T-helper 17 cell (primary cell): ENCODE results near the gene TPBGL. TPM values are rescaled to one million over a fixed set of nuclear protein-coding genes. Genes with fewer than 3 reads are reported as not detected.

Experiments
- ATAC-seq: fragments of 150-1000 bp; cut with Tn5 transposase; 2 replicates; pipeline ENCODE4 v1.10.0; 2021; ENCODE audit warnings: mild to moderate bottlenecking, moderate library complexity
- DNase-seq, 3 donors: peaks; one replicate each; pipeline versions ENCODE4 v3.0.0 to v3.0.0-alpha.2; 2020 to 2021
- H3K9me3 ChIP-seq: one replicate; pipeline ENCODE4 v1.7.0; 2013; ENCODE audit warnings: low read length, mild to moderate bottlenecking; ENCODE audit not compliant: control insufficient read depth, poor library complexity, severe bottlenecking
- H3K27ac Mint-ChIP-seq: one replicate; pipeline ENCODE4 v1.8.0; 2022; ENCODE audit warnings: mild to moderate bottlenecking, moderate library complexity, mixed read lengths
- H3K27me3 Mint-ChIP-seq: one replicate; pipeline ENCODE4 v1.8.0; 2022; ENCODE audit warnings: mixed read lengths
- H3K36me3 Mint-ChIP-seq: one replicate; pipeline ENCODE4 v1.8.0; 2022; ENCODE audit warnings: low read depth, mixed read lengths
- H3K4me1 Mint-ChIP-seq: one replicate; pipeline ENCODE4 v1.8.0; 2022; ENCODE audit warnings: mild to moderate bottlenecking, mixed read lengths
- H3K4me3 Mint-ChIP-seq: one replicate; pipeline ENCODE4 v1.8.0; 2022; ENCODE audit warnings: mild to moderate bottlenecking, moderate library complexity, mixed read lengths
- total RNA-seq, 4 donors: library from RNA in 2 of 4; stranded (reverse) in 2 of 4; gene quantifications; one replicate each; pipeline ENCODE4 v1.2.3 and lab custom pipeline; 2022 to 2026

The TPBGL gene
- total RNA-seq, 2 donors from 2014 or later = 0.42 to 0.60 TPM

DNA sequence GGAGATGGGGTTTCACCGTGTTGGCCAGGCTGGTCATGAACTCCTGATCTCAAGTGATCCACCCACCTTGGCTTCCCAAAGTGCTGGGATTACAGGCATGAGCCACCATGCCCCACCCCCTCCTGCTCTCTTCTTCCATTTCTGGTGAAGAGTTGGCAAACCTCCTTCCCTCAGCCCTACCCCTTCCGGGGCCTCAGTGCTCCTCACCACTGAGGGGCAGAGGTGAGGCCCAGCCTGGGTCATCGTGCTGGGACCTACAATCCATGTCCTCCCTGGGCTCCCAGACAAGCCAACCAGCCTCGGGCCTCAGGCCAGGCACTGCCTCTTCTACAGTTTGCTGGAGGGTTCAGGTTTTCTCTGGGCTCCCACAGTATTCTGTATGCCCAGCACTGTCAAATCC lies 14.8 kb upstream of the TPBGL start:
- Mint-ChIP-seq H3K27me3 (peaks cover 12% of the 10 kb centered on the region), H3K36me3 (peaks cover 2% of the 10 kb centered on the region), H3K4me1 (no peaks in the 10 kb centered on the region), H3K4me3 (no peak overlapping the region), H3K27ac (no peak overlapping the region)
- ATAC-seq = no peak
- no peaks in the 10 kb centered on the region for H3K9me3 ChIP-seq
- no peak for DNase-seq

DNA sequence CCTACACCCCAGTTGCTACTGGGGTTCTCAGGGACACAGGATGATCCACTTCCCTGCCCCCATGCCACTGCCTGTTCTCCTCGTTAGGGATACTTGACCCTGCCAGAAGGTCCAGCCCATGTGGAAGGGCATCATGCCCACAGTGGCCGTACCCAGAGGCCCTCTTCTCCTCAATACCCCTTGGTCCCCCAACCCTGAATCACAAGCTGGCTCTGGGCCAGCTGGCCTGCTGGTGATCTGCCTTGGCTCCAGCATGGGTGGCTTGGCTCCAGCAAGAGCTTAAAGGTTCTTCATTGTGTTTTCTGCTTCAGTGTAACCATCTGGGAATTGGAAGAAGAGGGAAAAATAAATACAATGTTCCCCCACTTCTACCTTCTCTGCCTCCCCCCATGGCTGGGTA lies 11.1 kb upstream of the TPBGL start:
- Mint-ChIP-seq H3K27me3 (peaks cover 19% of the 10 kb centered on the region), H3K36me3 (peaks cover 2% of the 10 kb centered on the region), H3K4me3 (no peak overlapping the region), H3K4me1 (no peaks in the 10 kb centered on the region), H3K27ac (no peak overlapping the region)
- no peak for DNase-seq
- ATAC-seq = no peak
- no peaks in the 10 kb centered on the region for H3K9me3 ChIP-seq

DNA sequence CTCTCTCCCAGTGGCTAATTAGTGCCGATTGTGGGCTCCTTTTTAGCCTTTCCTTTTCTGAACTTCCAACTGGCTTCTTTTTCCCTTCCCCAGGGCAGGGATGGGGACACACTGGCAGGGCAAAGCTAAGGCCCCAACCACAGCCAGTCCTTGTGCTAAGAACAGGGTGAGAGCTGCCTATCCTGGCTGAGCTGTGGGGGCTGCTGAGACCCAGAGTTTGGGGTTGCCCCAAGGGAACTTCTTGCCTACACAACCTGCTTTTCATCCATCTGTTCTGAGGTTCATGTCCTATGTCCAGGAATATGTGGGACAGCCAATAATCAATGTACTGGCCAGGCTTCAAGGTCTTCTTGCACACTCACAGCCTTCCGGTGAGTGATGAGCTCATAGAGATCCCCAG lies 10.0 kb upstream of the TPBGL start:
- peaks cover 19% of the 10 kb centered on the region for H3K27me3 Mint-ChIP-seq
- H3K9me3 ChIP-seq = no peaks in the 10 kb centered on the region
- no peaks in the 10 kb centered on the region for H3K4me1 Mint-ChIP-seq
- H3K27ac Mint-ChIP-seq = no peak overlapping the region
- no peak for DNase-seq
- H3K4me3 Mint-ChIP-seq = no peak overlapping the region
- H3K36me3 Mint-ChIP-seq = peaks cover 3% of the 10 kb centered on the region
- ATAC-seq = no peak

DNA sequence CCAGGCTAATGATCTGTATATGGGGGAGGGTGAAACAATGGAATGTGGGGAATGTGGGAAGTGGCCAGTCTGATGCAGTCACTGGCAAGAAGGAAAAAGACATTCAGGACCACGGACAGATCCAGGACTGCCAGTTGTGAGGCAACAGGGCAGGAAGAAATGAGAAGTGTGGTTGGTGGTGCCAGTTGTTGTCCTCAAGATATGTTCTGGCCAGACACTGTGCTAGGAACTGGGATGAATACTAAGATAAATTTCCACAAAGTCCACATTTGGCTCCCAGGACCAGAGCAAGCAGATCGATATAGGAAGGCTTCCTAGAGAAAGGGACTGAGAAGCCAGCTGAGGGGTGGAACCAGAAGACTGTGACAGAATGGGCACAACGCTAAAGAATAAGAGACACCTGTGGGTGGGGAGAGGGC lies 6.8 kb upstream of the TPBGL start:
- DNase-seq (no peak), ATAC-seq (no peak)
- no peaks in the 10 kb centered on the region for H3K9me3 ChIP-seq
- peaks cover 3% of the 10 kb centered on the region for H3K4me1 Mint-ChIP-seq
- H3K27ac Mint-ChIP-seq = no peak overlapping the region
- peaks cover 8% of the 10 kb centered on the region for H3K36me3 Mint-ChIP-seq
- H3K4me3 Mint-ChIP-seq = no peak overlapping the region
- H3K27me3 Mint-ChIP-seq = peaks cover 34% of the 10 kb centered on the region

DNA sequence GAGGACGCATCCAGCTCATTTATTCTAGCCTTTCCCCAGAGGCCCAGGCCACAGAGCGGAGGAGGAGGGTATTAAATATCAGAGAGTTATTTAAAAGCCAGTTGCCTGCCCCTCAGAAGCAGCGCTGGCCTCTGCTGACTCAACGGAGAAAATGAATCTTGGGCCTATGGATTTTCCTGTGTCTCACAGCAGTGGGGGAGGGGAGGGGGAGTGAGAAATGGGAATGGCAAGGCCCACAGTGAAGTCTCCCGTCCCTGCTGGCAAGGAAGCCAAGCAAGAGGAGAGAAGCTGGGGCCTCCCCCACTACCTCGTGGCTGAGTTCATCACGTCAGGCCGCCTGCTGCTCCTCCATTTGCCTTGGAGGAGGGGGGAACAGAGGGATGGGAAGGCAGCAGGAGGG lies 4.5 kb upstream of the TPBGL start:
- Mint-ChIP-seq H3K4me1 (peaks cover 3% of the 10 kb centered on the region), H3K27me3 (peaks cover 18% of the 10 kb centered on the region), H3K4me3 (no peak overlapping the region), H3K36me3 (peaks cover 6% of the 10 kb centered on the region), H3K27ac (no peak overlapping the region)
- DNase-seq = no peak
- no peak for ATAC-seq
- H3K9me3 ChIP-seq = no peaks in the 10 kb centered on the region

DNA sequence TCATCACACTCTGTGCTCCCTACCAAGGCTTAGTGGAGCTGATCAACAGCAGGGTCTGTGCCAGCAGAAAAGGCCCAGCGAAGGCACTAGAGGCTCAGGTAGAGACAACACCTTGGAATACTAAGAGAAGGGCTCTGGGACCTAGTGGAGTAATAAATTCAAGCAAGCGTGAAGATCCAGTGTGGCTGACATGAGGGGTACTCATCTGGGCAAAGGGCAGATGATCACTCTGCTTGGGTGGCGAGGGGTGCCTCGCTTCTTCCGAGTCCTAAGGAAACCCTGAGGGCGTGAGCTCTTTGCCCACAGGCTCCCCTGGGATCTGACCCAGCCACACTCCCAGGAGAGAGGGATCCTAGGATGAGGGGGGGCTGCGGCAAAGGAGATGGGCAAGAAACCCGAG lies 3.5 kb upstream of the TPBGL start:
- no peak for ATAC-seq
- no peak overlapping the region for H3K27ac Mint-ChIP-seq
- no peaks in the 10 kb centered on the region for H3K9me3 ChIP-seq
- DNase-seq = no peak
- no peak overlapping the region for H3K4me3 Mint-ChIP-seq
- peaks cover 14% of the 10 kb centered on the region for H3K27me3 Mint-ChIP-seq
- peaks cover 3% of the 10 kb centered on the region for H3K4me1 Mint-ChIP-seq
- H3K36me3 Mint-ChIP-seq = peaks cover 6% of the 10 kb centered on the region

DNA sequence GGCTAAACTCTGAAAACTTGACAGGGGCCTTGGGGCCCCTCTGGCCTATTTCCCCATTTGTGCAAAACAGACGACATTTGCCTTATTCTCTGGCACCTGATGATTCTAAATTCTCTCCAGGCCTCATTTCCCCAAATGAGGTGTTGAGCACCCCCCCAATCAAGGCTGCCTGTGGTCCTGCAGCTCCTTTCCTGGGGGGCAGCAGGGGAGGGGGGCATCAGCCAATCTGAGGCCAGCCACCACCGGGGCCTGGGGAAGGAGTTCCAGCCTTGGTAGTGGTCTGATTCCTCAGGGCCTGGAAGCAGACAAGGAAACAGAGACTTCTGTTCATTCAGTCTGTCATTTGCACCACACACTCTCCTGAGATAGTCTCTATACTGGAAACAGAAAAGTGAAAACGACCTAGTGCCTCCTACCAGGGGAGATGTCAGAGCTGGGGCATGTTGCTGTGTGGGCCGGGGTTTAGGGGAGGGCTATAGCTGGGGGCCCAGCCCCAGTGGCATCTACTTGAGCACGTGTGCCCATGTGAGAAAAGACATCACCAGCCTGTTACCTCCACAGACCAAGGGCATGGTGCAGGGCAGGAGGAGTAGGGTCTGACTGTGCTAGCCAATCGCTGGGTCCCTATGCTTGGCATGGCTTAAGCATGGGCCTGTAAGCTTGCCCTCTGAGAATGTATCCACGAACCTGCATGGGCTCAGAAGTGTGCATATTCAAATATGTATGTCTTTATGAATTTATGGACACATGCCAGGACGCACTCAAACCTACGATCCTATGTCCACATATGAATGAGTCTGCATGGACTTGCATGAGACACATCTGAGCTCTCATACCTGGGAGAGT lies 1.8 kb upstream of the TPBGL start:
- no peak for ATAC-seq
- H3K27ac Mint-ChIP-seq = no peak overlapping the region
- peak overlapping the region; percentile 45 for H3K4me3 Mint-ChIP-seq
- H3K9me3 ChIP-seq = no peaks in the 10 kb centered on the region
- H3K4me1 Mint-ChIP-seq = peaks cover 10% of the 10 kb centered on the region
- DNase-seq = no peak
- H3K36me3 Mint-ChIP-seq = peaks cover 6% of the 10 kb centered on the region
- peaks cover 26% of the 10 kb centered on the region for H3K27me3 Mint-ChIP-seq

DNA sequence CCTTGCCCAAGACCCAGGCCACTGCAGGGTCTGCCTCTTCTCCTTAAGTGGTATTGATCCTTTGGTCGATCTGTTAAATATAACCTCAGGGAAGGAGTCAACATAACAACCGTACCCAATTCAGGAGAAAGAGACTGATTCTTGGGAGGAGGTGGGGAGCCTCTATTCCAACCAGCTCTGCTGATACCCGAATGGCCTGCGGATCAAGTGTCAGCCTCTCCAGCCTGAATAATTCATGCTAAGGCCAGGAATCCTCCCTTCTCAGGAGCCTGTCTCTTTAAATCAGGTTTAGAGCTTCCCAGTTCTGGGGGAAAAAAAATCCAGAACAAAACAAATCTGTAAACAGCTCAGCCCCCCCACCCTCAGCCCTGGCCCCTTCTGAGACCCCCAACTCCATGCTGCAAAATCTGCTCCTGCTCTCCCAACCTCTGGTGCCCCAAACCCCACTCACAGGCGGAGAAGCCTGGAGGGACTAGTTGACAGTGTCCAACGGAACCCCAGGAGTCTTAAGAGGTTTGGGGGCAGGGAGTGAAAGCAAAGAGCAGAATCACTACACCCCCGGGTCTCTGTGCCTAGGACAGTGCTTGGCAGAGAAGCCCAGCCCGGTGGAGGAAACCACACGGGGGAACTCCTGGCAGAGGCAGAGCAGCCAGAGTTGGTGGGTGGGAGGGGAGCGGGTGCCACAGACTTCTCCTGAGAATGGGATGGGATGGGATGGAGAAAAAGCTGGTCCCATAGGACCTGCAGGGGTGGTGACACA lies 863 bp upstream of the TPBGL start:
- Mint-ChIP-seq H3K4me3 (peak overlapping the region; percentile 86), H3K27me3 (peaks cover 26% of the 10 kb centered on the region), H3K36me3 (peaks cover 6% of the 10 kb centered on the region), H3K27ac (no peak overlapping the region), H3K4me1 (peaks cover 10% of the 10 kb centered on the region)
- DNase-seq (no peak), ATAC-seq (no peak)
- no peaks in the 10 kb centered on the region for H3K9me3 ChIP-seq

DNA sequence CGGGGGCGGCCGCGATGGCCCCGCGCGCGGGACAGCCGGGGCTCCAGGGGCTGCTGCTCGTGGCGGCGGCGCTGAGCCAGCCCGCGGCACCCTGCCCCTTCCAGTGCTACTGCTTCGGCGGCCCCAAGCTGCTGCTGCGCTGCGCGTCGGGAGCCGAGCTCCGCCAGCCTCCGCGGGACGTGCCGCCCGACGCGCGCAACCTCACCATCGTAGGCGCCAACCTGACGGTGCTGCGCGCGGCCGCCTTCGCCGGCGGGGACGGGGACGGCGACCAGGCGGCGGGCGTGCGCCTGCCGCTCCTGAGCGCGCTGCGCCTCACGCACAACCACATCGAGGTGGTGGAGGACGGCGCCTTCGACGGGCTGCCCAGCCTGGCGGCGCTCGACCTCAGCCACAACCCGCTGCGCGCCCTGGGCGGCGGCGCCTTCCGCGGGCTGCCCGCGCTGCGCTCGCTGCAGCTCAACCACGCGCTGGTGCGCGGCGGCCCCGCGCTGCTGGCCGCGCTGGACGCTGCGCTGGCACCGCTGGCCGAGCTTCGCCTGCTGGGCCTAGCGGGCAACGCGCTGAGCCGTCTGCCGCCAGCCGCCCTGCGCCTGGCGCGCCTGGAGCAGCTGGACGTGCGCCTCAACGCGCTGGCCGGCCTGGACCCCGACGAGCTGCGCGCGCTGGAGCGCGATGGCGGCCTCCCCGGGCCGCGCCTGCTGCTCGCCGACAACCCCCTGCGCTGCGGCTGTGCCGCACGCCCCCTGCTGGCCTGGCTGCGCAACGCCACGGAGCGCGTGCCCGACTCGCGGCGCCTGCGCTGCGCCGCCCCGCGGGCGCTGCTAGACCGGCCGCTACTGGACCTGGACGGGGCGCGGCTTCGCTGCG lies 697 bp downstream of the TPBGL start:
- Mint-ChIP-seq H3K4me1 (peaks cover 10% of the 10 kb centered on the region), H3K27me3 (peaks cover 32% of the 10 kb centered on the region), H3K4me3 (peak overlapping the region; percentile 87), H3K36me3 (peaks cover 5% of the 10 kb centered on the region), H3K27ac (no peak overlapping the region)
- H3K9me3 ChIP-seq = no peaks in the 10 kb centered on the region
- peak; percentile 77 to 93 (median 84) for DNase-seq
- peak; percentile 92 for ATAC-seq

DNA sequence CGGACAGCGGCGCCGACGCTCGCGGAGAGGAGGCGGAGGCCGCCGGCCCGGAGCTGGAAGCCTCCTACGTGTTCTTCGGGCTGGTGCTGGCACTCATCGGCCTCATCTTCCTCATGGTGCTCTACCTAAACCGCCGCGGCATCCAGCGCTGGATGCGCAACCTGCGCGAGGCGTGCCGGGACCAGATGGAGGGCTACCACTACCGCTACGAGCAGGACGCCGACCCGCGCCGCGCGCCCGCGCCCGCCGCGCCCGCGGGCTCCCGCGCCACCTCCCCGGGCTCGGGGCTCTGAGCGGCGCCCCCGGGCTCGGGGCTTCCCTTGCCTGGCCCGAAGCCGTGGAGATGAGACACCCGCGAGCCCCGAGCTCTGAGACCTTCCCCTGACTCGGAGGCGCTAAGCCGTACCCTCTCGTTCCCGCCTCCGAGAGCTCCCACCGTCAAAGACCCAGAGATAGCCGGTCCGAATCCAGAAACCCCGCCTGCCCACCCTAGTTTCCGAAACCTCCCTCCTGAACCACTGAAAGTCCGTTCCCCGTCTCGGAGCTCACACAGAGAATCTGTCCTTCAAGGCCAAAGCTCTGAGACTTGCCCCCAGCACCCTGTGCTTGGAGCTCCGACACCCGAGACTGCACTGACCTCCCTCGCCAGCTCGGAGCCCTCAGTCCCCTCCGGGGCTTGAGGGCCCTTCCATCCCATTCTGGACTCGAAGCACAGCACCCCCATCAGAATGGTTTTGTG lies 1.5 kb downstream of the TPBGL start:
- no peaks in the 10 kb centered on the region for H3K9me3 ChIP-seq
- H3K27ac Mint-ChIP-seq = no peak overlapping the region
- ATAC-seq (peak; percentile 48), DNase-seq (no peak)
- peaks cover 28% of the 10 kb centered on the region for H3K27me3 Mint-ChIP-seq
- H3K36me3 Mint-ChIP-seq = peaks cover 5% of the 10 kb centered on the region
- H3K4me1 Mint-ChIP-seq = peaks cover 10% of the 10 kb centered on the region
- H3K4me3 Mint-ChIP-seq = peak overlapping the region; percentile 87

DNA sequence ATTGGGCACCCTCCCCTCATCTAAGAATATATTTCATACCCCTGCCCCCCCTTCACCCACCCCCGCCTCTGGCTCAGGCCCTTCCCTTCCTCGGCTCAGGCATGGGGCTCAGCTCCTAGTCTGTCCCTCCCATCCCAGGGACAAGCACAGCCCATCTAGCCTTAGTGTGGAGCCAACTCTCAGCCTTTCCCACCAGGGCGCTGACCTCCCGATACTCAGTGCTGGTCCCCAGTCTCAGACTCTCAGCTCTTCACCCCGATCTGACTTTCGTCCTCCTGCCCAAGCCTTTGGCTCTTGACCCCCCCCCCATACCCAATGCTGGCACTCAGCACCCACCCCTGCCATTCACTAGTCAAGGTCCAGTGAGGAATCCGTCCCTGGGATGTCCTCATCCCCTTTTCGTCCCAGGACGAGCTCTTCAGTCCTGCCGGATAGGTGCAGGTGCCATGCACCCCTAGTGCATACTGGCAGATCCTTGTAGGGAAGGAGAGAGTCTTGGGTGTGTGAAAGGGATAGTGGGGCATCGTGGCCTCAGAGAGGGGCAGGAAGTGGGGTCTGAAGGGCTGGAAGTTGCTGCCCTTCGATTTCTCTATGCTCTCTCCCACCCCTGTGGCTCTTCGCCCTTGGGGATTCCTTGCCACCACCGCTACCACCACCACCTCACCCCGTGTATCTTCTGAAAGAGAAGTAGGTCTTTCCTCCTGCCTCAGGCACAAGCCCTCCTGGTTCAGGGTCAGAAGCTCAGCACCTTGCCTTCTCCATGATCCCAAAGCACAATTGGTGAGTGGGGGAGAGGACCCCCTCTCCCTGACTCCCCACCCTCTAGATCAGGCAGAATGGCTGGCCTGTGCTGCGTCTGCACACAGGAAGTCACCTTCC lies 2.4 kb downstream of the TPBGL start:
- no peaks in the 10 kb centered on the region for H3K9me3 ChIP-seq
- H3K4me3 Mint-ChIP-seq = peak overlapping the region; percentile 87
- ATAC-seq = no peak
- H3K36me3 Mint-ChIP-seq = no peaks in the 10 kb centered on the region
- H3K27ac Mint-ChIP-seq = no peak overlapping the region
- peaks cover 7% of the 10 kb centered on the region for H3K4me1 Mint-ChIP-seq
- DNase-seq = no peak
- peaks cover 19% of the 10 kb centered on the region for H3K27me3 Mint-ChIP-seq
